A673 (cell line): ENCODE measurements around the gene RERE. TPM values are rescaled to one million over a fixed set of nuclear protein-coding genes. Genes with fewer than 3 reads are reported as not detected.
A peak's percentile ranks its signal among the peaks of the same experiment; 100 is the strongest.

ENCODE experiments used
- BruUV-seq: library from RNA; stranded (reverse); fragments of 400-500 nt; replicated peaks from 2 replicates; lab custom pipeline; 2021; lab: Mats Ljungman, UMichigan
- CTCF ChIA-PET: fragments of 300-600 bp; sonication (Branson Sonifier 250); formaldehyde crosslinking; loops from one replicate; lab custom pipeline; 2022; ENCODE audit warnings: antibody characterized with exemption; lab: Charles Lee
- POLR2A ChIA-PET: fragments of 300-600 bp; sonication (Branson Sonifier 250); formaldehyde crosslinking; loops from one replicate; lab custom pipeline; 2022; ENCODE audit warnings: antibody characterized with exemption; ENCODE audit not compliant: low non-redundant PET; lab: Charles Lee
- DNase-seq: peaks from one replicate; pipeline ENCODE4 v3.0.0-alpha.2; 2015; ENCODE audit warnings: low spot score
- H3K27ac ChIP-seq: fragments of 200-600 bp; sonication (generic); 2 replicates; pipeline ENCODE4 v1.5.1; 2016; ENCODE audit warnings: mixed run types, low read depth, mild to moderate bottlenecking, mixed read lengths, antibody characterized with exemption, low read length; ENCODE audit not compliant: poor library complexity, severe bottlenecking
- H3K27me3 ChIP-seq: fragments of 200-600 bp; sonication (generic); replicated peaks from 2 replicates; pipeline ENCODE4 v1.6.1; 2017; ENCODE audit warnings: mixed run types, low read depth, mild to moderate bottlenecking, mixed read lengths, antibody characterized with exemption, low read length; ENCODE audit not compliant: insufficient read depth, poor library complexity
- H3K36me3 ChIP-seq: fragments of 200-600 bp; sonication (generic); 2 replicates; pipeline ENCODE4 v1.6.1; 2016; ENCODE audit warnings: mixed run types, mild to moderate bottlenecking, mixed read lengths, antibody characterized with exemption, low read length; ENCODE audit not compliant: insufficient read depth, poor library complexity, severe bottlenecking
- H3K4me1 ChIP-seq: fragments of 200-600 bp; sonication (generic); 2 replicates; pipeline ENCODE4 v1.6.1; 2017; ENCODE audit warnings: mixed run types, mild to moderate bottlenecking, mixed read lengths, antibody characterized with exemption, low read length; ENCODE audit not compliant: insufficient read depth, poor library complexity, severe bottlenecking
- H3K4me3 ChIP-seq: fragments of 200-600 bp; sonication (generic); 2 replicates; pipeline ENCODE4 v1.5.1; 2016; ENCODE audit warnings: low read depth, mixed run types, mild to moderate bottlenecking, mixed read lengths, low read length; ENCODE audit not compliant: poor library complexity, severe bottlenecking
- H3K9me3 ChIP-seq: fragments of 200-600 bp; sonication (generic); 2 replicates; pipeline ENCODE4 v1.6.1; 2016; ENCODE audit warnings: mixed run types, low read depth, mild to moderate bottlenecking, mixed read lengths, antibody characterized with exemption, low read length; ENCODE audit not compliant: poor library complexity, severe bottlenecking
- EZH2 ChIP-seq: fragments of 200-600 bp; sonication (generic); IDR thresholded peaks from 2 replicates; pipeline ENCODE4 v1.6.1; 2017; ENCODE audit warnings: borderline replicate concordance, low read depth, mild to moderate bottlenecking, mixed read lengths, antibody characterized with exemption, low read length; ENCODE audit not compliant: poor library complexity, severe bottlenecking
- intact Hi-C: fragments of 100-400 bp; cut with micrococcal nuclease; formaldehyde crosslinking; loops from one replicate; pipeline ENCODE4 v1.10.0; 2022; ENCODE audit not compliant: unreplicated experiment
- total RNA-seq: library from RNA; stranded (reverse); gene quantifications from 2 replicates; pipeline ENCODE4 v1.2.3, GENCODE V29; 2021
- TF ChIP-seq, protein P1 (sequence below): fragments of 300-800, 200-600 bp; sonication (generic); conservative IDR thresholded peaks from 2 replicates; pipeline ENCODE4 v1.5.1; 2017; ENCODE audit warnings: low read depth, mild to moderate bottlenecking, antibody characterized with exemption, low read length, moderate library complexity, mixed read lengths

RERE gene
- total RNA-seq, 1 experiment from 2014 or later, result 188 TPM

DNA sequence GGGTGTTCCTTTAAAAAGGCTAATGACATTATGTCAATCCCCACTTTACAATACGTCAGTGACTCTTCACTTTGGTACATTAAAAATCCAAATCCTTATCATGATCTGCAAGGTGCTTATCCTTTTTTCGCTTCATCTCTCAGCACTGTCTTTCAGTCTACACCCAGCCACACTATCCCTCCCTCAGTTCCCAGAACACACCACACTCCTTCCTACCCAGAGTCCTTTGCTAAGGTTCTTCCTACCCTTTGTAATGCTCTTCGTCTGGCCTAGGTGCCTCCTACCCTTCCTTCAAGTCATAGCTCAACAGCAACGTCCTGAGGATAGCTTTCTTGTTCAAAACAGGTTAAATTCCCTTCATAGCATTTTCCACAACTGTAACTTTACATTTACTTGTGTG is 152.6 kb downstream of the RERE start:
- Histone ChIP-seq H3K4me3 (no peak overlapping the region), H3K27ac (peak overlapping the region; percentile 94), H3K4me1 (peaks cover 91% of the 10 kb centered on the region), H3K27me3 (no peaks in the 10 kb centered on the region), H3K36me3 (no peaks in the 10 kb centered on the region), H3K9me3 (no peaks in the 10 kb centered on the region)
- intact Hi-C loops, result loop anchor here (10.0 kb wide), 1 partner anchor 200 kb away; no protein-coding TSS in a partner anchor
- no peak for DNase-seq
- CTCF ChIA-PET, result no interaction called here
- POLR2A ChIA-PET, result no interaction called here
- TF ChIP-seq EZH2, result no peak
- TF ChIP-seq, protein P1, sequence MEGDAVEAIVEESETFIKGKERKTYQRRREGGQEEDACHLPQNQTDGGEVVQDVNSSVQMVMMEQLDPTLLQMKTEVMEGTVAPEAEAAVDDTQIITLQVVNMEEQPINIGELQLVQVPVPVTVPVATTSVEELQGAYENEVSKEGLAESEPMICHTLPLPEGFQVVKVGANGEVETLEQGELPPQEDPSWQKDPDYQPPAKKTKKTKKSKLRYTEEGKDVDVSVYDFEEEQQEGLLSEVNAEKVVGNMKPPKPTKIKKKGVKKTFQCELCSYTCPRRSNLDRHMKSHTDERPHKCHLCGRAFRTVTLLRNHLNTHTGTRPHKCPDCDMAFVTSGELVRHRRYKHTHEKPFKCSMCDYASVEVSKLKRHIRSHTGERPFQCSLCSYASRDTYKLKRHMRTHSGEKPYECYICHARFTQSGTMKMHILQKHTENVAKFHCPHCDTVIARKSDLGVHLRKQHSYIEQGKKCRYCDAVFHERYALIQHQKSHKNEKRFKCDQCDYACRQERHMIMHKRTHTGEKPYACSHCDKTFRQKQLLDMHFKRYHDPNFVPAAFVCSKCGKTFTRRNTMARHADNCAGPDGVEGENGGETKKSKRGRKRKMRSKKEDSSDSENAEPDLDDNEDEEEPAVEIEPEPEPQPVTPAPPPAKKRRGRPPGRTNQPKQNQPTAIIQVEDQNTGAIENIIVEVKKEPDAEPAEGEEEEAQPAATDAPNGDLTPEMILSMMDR, result no peak
- no TSS peak for BruUV-seq

DNA sequence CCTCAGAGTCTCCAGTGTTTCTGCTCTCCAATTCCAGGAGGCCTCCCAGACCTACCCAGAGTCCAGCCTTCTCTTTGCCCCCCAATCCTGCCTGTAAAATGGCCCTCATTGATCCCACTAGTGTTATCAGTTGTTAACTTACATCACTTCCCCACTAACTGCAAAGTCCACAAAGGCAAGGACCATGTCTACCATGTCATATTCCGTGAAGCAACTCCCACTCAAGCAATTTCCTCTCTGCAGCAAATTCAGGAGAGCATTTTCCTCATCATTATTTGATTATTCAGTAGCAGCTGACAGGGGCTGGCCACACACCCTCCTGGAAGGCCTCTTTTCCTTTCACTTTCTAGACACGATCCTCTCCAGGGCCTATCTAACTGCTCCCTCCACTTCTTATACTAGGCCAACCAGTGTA is 153.5 kb downstream of the RERE start:
- no peaks in the 10 kb centered on the region for H3K36me3 ChIP-seq
- BruUV-seq, result no TSS peak
- intact Hi-C loops, result loop anchor here (10.0 kb wide), 1 partner anchor 199 kb away; no protein-coding TSS in a partner anchor
- no peak for TF ChIP-seq EZH2
- TF ChIP-seq, protein P1, result no peak
- H3K4me1 ChIP-seq, result peaks cover 91% of the 10 kb centered on the region
- H3K27ac ChIP-seq, result peak overlapping the region; percentile 94
- no peaks in the 10 kb centered on the region for H3K9me3 ChIP-seq
- peak; percentile 69 for DNase-seq
- ChIA-PET CTCF (no interaction called here), POLR2A (no interaction called here)
- peak overlapping the region; percentile 13 for H3K4me3 ChIP-seq
- no peaks in the 10 kb centered on the region for H3K27me3 ChIP-seq

DNA sequence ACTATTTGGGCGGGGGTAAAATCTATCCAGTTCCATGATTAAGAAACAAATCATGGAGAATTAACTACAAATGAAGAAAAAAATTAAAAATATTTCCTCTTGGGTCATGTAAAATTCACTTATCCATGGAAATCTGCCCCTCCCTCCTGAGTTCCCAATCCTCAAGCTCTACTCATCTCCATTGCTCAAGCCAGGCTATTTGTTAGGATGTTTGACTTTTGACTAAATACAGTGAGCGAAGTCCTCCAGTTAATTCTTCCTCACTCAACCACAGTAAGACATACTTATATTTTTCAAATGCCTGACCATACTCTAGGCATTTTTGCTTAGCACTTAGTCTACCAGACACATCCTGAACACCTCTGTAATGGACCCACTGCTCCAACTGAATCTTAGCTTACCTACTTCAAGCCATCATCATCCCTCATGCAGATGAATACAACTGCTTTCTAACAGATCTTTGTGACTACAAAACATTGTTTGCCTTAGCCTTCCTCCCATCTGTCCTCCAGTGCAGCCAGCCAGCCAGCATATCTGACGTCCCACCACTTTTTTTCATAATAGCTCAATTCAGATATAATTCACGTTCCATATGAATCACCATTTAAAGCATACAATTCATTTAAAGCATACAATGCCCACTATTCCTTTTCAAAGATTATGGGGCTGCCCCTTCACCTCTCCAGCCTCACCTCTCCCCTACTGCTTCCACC is 154.2 kb downstream of the RERE start:
- Histone ChIP-seq H3K36me3 (no peaks in the 10 kb centered on the region), H3K9me3 (no peaks in the 10 kb centered on the region), H3K4me3 (no peak overlapping the region), H3K27me3 (no peaks in the 10 kb centered on the region), H3K27ac (peak overlapping the region; percentile 94), H3K4me1 (peaks cover 87% of the 10 kb centered on the region)
- TF ChIP-seq, protein P1, result no peak
- no peak for TF ChIP-seq EZH2
- BruUV-seq, result no TSS peak
- intact Hi-C loops, result loop anchor here (10.0 kb wide), 1 partner anchor 198 kb away; no protein-coding TSS in a partner anchor
- ChIA-PET POLR2A (interaction anchor here (0.7 kb wide), 2 partner anchors 22 to 196 kb away, joined by 3 to 4 read pairs; no protein-coding TSS in a partner anchor), CTCF (no interaction called here)
- DNase-seq, result no peak
